Lower lobe of right lung (tissue), 2 donors: ENCODE results near the gene FUT8. TPM values are rescaled to one million over a fixed set of nuclear protein-coding genes. Genes with fewer than 3 reads are reported as not detected.
"Not testable (repeated sequence)": the region's sequence is repeated elsewhere in the genome, so short reads cannot be mapped to it uniquely, and the experiment has no call there.

Experiments used
- ATAC-seq, 2 donors: fragments of 200-7000 bp; cut with Tn5 transposase; one replicate each; pipeline ENCODE4 v1.9.1; 2020 to 2022; ENCODE audit warnings: mild to moderate bottlenecking in 2 of 2, moderate library complexity in 2 of 2
- DNase-seq: peaks from one replicate; pipeline ENCODE4 v3.0.0-alpha.2; 2020
- H3K27ac ChIP-seq: fragments of 200-600 bp; one replicate; pipeline ENCODE4 v1.8.0; 2022
- H3K27me3 ChIP-seq: fragments of 200-600 bp; one replicate; pipeline ENCODE4 v1.8.0; 2022; ENCODE audit warnings: low read depth
- H3K36me3 ChIP-seq: fragments of 200-600 bp; one replicate; pipeline ENCODE4 v1.8.0; 2022; ENCODE audit warnings: mild to moderate bottlenecking
- H3K4me1 ChIP-seq: fragments of 200-600 bp; one replicate; pipeline ENCODE4 v1.8.0; 2022
- H3K4me3 ChIP-seq: fragments of 200-600 bp; one replicate; pipeline ENCODE4 v1.8.0; 2022; ENCODE audit warnings: mild to moderate bottlenecking
- H3K9me3 ChIP-seq: fragments of 200-600 bp; one replicate; pipeline ENCODE4 v1.8.0; 2022
- intact Hi-C: fragments of 100-400 bp; cut with DNase I; formaldehyde crosslinking; loops from one replicate; pipeline ENCODE4 v1.11.0; 2022
- total RNA-seq: library from RNA; stranded (reverse); fragmentation: NEBNext Ultra II Directional; extraction: Animal tissue kit (Norgen Biotek cat#: 25700); gene quantifications from one replicate; pipeline ENCODE4 v1.2.1, GENCODE V29; 2021
- TF ChIP-seq, protein P1 (sequence below): fragments of 200-600 bp; IDR thresholded peaks from one replicate; pipeline ENCODE4 v1.8.0; 2022; ENCODE audit warnings: antibody characterized with exemption, mild to moderate bottlenecking
- donor health status: DM: no; HTN: yes; CAD: no; lungs with severe emphysema.

FUT8 gene
- total RNA-seq, 1 donor from 2014 or later: 46.1 TPM

DNA sequence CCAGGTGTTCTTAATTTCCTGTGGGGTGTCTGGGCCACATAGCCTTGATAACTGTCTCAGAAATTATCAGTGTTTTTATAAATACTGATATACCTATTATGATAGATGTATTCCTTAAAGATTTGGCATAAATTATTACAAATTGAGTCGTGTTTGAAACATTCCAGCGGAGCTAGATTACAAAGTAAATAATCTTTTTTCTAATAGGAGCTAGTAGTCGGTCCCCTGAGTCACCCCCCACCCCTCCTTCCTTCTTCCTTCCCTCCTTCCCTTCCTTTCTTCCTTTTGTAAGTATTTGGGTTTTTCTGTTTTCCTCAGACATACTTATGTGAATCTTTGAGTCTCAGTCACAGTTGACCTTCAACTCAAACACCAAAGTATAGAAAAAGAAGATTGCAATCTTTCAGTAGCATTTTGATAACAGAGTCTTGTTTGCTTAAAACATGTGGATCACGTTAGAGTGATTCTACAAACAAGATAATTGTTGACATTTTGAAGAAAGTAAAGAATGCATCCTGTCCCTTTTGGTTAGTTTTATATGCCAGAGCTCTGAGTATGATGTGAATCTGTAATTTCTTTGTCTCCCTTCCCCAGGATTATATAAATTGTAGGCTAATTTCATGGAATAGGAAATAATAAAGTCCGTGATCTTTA is 264.0 kb downstream of the FUT8 start:
- no peak for DNase-seq
- intact Hi-C loops: no loop called here
- TF ChIP-seq, protein P1, sequence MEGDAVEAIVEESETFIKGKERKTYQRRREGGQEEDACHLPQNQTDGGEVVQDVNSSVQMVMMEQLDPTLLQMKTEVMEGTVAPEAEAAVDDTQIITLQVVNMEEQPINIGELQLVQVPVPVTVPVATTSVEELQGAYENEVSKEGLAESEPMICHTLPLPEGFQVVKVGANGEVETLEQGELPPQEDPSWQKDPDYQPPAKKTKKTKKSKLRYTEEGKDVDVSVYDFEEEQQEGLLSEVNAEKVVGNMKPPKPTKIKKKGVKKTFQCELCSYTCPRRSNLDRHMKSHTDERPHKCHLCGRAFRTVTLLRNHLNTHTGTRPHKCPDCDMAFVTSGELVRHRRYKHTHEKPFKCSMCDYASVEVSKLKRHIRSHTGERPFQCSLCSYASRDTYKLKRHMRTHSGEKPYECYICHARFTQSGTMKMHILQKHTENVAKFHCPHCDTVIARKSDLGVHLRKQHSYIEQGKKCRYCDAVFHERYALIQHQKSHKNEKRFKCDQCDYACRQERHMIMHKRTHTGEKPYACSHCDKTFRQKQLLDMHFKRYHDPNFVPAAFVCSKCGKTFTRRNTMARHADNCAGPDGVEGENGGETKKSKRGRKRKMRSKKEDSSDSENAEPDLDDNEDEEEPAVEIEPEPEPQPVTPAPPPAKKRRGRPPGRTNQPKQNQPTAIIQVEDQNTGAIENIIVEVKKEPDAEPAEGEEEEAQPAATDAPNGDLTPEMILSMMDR: no peak
- H3K27ac ChIP-seq: no peak overlapping the region
- no peaks in the 10 kb centered on the region for H3K9me3 ChIP-seq
- no peaks in the 10 kb centered on the region for H3K27me3 ChIP-seq
- H3K4me3 ChIP-seq: no peak overlapping the region
- ATAC-seq: no peak
- H3K4me1 ChIP-seq: no peaks in the 10 kb centered on the region
- H3K36me3 ChIP-seq: no peaks in the 10 kb centered on the region

DNA sequence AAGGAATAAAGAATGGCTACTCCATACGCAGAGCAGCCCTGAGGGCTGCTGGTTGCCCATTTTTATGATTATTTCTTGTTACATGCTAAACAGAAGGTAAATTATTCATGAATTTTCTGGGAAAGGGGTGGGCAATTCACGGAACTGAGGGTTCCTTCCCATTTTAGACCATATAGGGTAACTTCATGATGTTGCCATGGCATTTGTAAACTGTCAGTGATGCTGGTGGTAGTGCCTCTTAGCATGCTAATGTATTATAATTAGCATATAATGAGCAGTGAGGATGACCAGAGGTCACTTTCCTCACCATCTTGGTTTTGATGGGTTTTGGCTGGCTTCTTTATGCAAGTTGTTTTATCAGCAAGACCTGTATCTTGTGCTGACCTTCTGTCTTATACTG is 273.0 kb downstream of the FUT8 start:
- Histone ChIP-seq H3K27ac (no peak overlapping the region), H3K27me3 (no peaks in the 10 kb centered on the region), H3K9me3 (no peaks in the 10 kb centered on the region), H3K4me1 (no peaks in the 10 kb centered on the region), H3K36me3 (no peaks in the 10 kb centered on the region), H3K4me3 (no peak overlapping the region)
- ATAC-seq: no peak
- DNase-seq: no peak
- intact Hi-C loops: no loop called here
- TF ChIP-seq, protein P1: no peak

DNA sequence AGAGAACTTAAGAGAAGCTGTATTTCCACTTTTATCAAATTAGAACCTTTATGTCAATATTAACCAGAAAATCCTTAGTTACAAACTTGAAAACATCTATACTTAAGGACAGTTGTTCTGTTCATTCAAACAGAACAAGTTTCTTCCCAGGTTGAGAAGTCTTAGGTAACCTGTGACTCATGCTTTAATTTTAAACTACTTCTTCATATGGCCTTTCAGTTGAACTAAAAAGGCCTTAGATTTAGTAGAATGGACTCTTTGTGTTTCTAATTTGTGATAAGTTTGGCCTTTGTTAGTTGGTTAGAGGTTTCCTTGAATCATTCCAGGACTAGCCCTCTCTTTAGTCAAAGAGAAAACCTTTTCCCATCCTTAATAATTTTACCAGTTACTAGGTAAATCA is 274.2 kb downstream of the FUT8 start:
- intact Hi-C loops: no loop called here
- TF ChIP-seq, protein P1: no peak

DNA sequence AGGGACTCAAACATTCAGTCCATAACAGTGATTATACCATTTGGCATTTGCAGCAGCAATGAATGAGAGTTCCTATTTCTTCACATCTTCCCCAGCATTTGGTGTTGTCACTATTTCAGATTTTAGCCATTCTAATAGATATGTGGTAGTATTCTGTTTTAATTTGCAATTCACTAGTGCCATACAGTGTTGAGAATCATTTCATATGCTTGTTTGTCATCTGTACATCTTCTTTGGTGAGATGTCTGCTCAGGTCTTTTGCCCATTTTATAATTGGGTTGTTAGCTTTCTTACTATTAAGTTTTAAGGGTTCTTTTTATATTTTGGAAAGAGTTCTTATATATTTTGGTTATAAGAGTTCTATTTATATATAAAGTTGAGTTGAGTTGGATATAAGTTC is 276.5 kb downstream of the FUT8 start:
- no peak for ATAC-seq
- no peaks in the 10 kb centered on the region for H3K4me1 ChIP-seq
- intact Hi-C loops: no loop called here
- DNase-seq: no peak
- H3K4me3 ChIP-seq: no peak overlapping the region
- no peaks in the 10 kb centered on the region for H3K9me3 ChIP-seq
- TF ChIP-seq, protein P1: no peak
- H3K27ac ChIP-seq: no peak overlapping the region
- no peaks in the 10 kb centered on the region for H3K27me3 ChIP-seq
- no peaks in the 10 kb centered on the region for H3K36me3 ChIP-seq

More for the DNA sequence above, 274.2 kb downstream of the FUT8 start:
- no peaks in the 10 kb centered on the region for H3K9me3 ChIP-seq
- no peaks in the 10 kb centered on the region for H3K4me1 ChIP-seq
- DNase-seq (no peak), ATAC-seq (no peak)
- no peaks in the 10 kb centered on the region for H3K36me3 ChIP-seq
- no peak overlapping the region for H3K27ac ChIP-seq
- no peaks in the 10 kb centered on the region for H3K27me3 ChIP-seq
- H3K4me3 ChIP-seq: no peak overlapping the region

DNA sequence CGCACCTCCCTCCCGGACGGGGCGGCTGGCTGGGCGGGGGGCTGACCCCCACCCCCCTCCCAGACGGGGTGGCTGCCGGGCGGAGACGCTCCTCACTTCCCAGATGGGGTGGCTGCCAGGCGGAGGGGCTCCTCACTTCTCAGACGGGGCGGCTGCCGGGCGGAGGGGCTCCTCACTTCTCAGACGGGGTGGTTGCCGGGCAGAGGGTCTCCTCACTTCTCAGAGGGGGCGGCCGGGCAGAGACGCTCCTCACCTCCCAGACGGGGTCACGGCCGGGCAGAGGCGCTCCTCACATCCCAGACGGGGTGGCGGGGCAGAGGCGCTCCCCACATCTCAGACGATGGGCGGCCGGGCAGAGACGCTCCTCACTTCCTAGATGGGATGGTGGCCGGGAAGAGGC is 280.0 kb downstream of the FUT8 start:
- H3K36me3 ChIP-seq, DNase-seq, intact Hi-C loops, H3K4me3 ChIP-seq, ATAC-seq, H3K27me3 ChIP-seq, H3K9me3 ChIP-seq, H3K4me1 ChIP-seq, H3K27ac ChIP-seq: not testable (repeated sequence)

DNA sequence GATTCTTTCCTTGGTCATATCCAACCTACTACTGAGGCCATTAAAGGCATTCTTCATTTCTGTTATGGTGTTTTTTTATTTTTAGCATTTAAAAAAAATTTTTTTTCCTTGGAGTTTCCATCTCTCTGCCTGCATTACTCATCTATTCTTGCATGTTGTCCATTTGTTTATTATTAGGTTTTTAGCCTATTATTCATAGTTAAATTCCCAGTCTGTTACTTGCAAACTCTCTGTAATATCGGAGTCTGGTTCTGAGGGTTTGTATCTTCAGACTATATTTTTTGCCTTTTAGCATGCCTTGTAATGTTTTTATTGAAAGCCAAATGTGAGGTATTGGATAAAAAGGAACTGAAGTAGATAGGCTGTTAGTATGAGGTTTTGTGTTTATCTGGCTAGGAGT is 284.3 kb downstream of the FUT8 start:
- Histone ChIP-seq H3K27ac (no peak overlapping the region), H3K4me3 (no peak overlapping the region), H3K36me3 (no peaks in the 10 kb centered on the region), H3K4me1 (no peaks in the 10 kb centered on the region), H3K9me3 (no peaks in the 10 kb centered on the region), H3K27me3 (no peaks in the 10 kb centered on the region)
- TF ChIP-seq, protein P1: no peak
- DNase-seq (no peak), ATAC-seq (no peak)
- intact Hi-C loops: no loop called here
